ENCODE data around the gene AK9. TPM values are rescaled to one million over a fixed set of nuclear protein-coding genes. Genes with fewer than 3 reads are reported as not detected.

The AK9 gene
- total and polyA plus RNA-seq, 9 of the 15 experiments (the other 6 are each of a cell fraction or from before 2014, with no cell fraction given), result 0.59 to 1.9 (median 1.2) TPM

- peak within 1 kb of the TSS; percentile 63 for H3K4me3 ChIP-seq
- H3K27me3 ChIP-seq (ENCODE audit: control insufficient read depth in 2 of 2, insufficient read depth in 2 of 2, low read length in 2 of 2), result no peaks in the 10 kb centered on the region
- ChIA-PET POLR2A (interaction anchor here (0.6 to 8.2 kb wide), 6 partner anchors 10 to 836 kb away, joined by 3 to 92 read pairs (median 4); partner anchors contain the start of genes PPIL6, SMPD2 and ZBTB24), CTCF (ENCODE audit: low intra/inter-chr PET ratio) (no interaction called here)
- DNase-seq (ENCODE audit: extremely low read depth in 1 of 4, low spot score in 3 of 4) (peak; percentile 87 to 89 (median 88)), FAIRE-seq (peak; percentile 75), ATAC-seq (peak; percentile 96)
- in situ Hi-C loops (cut with MboI) (no loop called here), intact Hi-C loops (cut with micrococcal nuclease) (no loop called here)
- H3K79me2 ChIP-seq (ENCODE audit: control insufficient read depth, insufficient read depth, low read length), result no peaks in the 10 kb centered on the region
- no TSS peak for BruUV-seq (replicated peaks)
- peak within 1 kb of the TSS; percentile 56 to 91; a peak in 3 of 4 replicates for H3K9ac ChIP-seq (ENCODE audit: insufficient read depth in 1 of 2, low read depth in 2 of 2, low read length in 2 of 2)
- H3K4me2 ChIP-seq (ENCODE audit: insufficient read depth, low read length), result peak within 1 kb of the TSS; percentile 91
- H3K9me1 ChIP-seq (ENCODE audit: control insufficient read depth, insufficient read depth, low read length), result no peaks in the 10 kb centered on the region
- peak within 1 kb of the TSS; percentile 39 for H3K27ac ChIP-seq (ENCODE audit: extremely low read depth, low read depth, low read length)
- no peaks in the 10 kb centered on the region for H3K9me3 ChIP-seq (replicated peaks; ENCODE audit: control insufficient read depth, insufficient read depth, low read depth, low read length)
- 1% methylated on average over 39 of the region's 70 CpGs for WGBS (ENCODE audit: insufficient coverage, low coverage, missing lambda C conversion rate)
- peaks cover 5 to 32% of the 10 kb centered on the region in 2 experiments; a peak in 4 of 5 replicates for H3K4me1 ChIP-seq (replicated peaks in 1 of 2; ENCODE audit: control insufficient read depth in 2 of 2, insufficient read depth in 2 of 2, low read length in 2 of 2)
- H3K36me3 ChIP-seq (ENCODE audit: control insufficient read depth, insufficient read depth, low read length), result no peaks in the 10 kb centered on the region
- no peaks in the 10 kb centered on the region for H4K20me1 ChIP-seq (replicated peaks; ENCODE audit: control insufficient read depth, insufficient read depth, low read length)
- peak within 1 kb of the TSS; percentile 89 for H2AFZ ChIP-seq (ENCODE audit: low read depth, low read length)
- TF ChIP-seq CBX8 (IDR thresholded peaks at IDR 0.05; ENCODE audit: borderline replicate concordance, extremely low read depth, low read depth, low read length, poor library complexity, severe bottlenecking) (no peak), ZNF134 (CRISPR knock-in tag; conservative IDR thresholded peaks at IDR 0.05) (0 out of 2 replicates have a peak, but pooled peaks have one; percentile 37), HDAC1 (IDR thresholded peaks at IDR 0.05) (0 out of 4 replicates have a peak, but pooled peaks of 1 of the 2 experiments have one; percentile 18), SIN3A (IDR thresholded peaks at IDR 0.05; ENCODE audit: borderline replicate concordance in 2 of 2, control insufficient read depth in 1 of 2, low read depth in 2 of 2, low read length in 2 of 2) (peak; percentile 45 to 64; a peak in 2 of 4 replicates), HOXB6 (CRISPR knock-in tag; IDR thresholded peaks at IDR 0.05; ENCODE audit: borderline replicate concordance) (no peak), HES1 (IDR thresholded peaks at IDR 0.05; ENCODE audit: low read depth) (no peak), HEY1 (CRISPR knock-in tag; IDR thresholded peaks at IDR 0.05; ENCODE audit: borderline replicate concordance) (no peak), BRD9 (IDR thresholded peaks at IDR 0.05; ENCODE audit: low read depth, partially characterized antibody) (no peak), ZBTB11 (CRISPR knock-in tag; IDR thresholded peaks at IDR 0.05) (0 out of 6 replicates have a peak, but pooled peaks of 1 of the 3 experiments have one; percentile 33), HMGN3 (IDR thresholded peaks at IDR 0.05; ENCODE audit: borderline replicate concordance, extremely low read depth, insufficient read length, low read depth, low read length) (peak; percentile 39), MNT (conservative IDR thresholded peaks at IDR 0.05) (peak in 1 of 2 experiments; percentile 61; a peak in 1 of 4 replicates)
Observed at GRCh38 chr6:109455437-109456110, 235.4 kb downstream of the AK9 start, which contains the start of gene MICAL1. TSS of gene MICAL1 (minus strand) at chr6:109455772. CDS start at chr6:109454196, 1,576 bp downstream.

Data from K562 (cell line).